GM21526 (cell line): ENCODE results near the gene SPINK14.

Source experiments
- ATAC-seq: cut with Tn5 transposase; IDR thresholded peaks from one replicate; pipeline ENCODE4 v1.9.1; 2021; ENCODE audit warnings: moderate library complexity; ENCODE audit not compliant: unreplicated experiment, low FRiP score

The SPINK14 gene

DNA sequence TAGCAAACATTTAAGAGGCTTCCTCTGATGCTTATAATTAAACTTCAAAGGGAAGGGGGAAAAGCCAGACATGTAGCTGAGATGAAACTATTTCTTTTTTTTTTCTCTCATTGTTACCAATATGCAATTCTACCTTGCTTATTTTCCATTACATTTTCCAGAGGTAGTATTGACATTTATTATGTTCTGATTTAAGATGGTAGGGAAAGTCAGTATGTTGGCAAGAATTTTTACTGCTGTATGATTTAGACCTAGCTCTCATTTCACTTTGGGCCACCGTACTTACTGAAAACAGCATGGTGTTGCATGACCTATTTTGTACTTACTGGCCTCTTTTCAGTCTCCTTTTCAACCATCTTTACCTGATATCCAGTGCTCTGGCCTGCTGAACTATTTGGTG lies 24.9 kb downstream of the SPINK14 start:
- no peak for ATAC-seq

DNA sequence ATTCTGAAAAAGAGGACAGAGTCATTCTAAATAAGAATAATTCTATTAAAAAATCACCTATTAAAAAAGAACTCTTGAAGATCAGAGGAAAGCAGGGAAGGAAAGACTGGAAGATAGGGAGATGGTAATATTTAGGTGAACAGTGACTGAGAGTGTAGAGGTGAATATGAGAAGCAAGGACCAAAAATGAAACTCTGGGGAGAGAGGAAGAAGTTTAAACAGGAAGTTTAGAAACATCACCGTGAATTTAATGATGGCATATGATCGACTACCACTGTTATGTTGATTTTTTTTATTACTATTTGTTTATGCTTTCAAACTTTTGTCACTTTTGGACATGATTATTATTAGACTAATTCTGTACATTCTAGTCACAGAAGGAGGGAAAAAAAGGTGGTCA lies 32.8 kb downstream of the SPINK14 start:
- no peak for ATAC-seq

DNA sequence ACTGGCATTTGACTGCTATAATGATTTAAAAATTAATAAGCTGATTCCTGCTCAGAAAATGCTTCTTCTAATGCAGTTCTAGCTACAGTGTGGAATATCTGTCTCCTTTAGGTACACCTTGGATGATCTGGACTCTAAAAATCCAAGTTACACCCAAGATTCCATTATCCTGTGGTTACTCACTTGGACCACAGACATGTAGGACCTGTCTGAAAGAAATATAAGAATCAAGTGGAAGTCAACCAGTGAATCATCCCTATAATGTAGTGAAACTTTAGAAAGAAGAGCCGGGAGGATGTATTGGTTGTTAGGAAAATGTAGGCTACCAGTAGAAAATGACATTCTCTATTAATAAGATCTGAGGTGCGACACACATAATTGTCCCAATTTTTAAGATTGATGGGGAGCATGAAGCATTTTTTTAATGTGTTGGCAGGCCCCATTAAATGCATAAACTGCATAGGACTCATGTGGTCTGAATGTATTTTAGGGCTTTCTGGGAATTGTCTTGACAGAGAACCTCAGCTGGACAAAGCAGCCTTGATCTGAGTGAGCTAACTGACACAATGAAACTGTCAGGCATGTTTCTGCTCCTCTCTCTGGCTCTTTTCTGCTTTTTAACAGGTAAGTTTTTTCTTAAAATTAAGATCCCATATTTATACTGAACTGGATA lies 34.3 kb downstream of the SPINK14 start, which contains the start of gene SPINK6:
TSS of gene SPINK6 (plus strand) at position 512 of the 673 bp plus-strand sequence. CDS start at position 567, 55 bp downstream.
- no peak for ATAC-seq

DNA sequence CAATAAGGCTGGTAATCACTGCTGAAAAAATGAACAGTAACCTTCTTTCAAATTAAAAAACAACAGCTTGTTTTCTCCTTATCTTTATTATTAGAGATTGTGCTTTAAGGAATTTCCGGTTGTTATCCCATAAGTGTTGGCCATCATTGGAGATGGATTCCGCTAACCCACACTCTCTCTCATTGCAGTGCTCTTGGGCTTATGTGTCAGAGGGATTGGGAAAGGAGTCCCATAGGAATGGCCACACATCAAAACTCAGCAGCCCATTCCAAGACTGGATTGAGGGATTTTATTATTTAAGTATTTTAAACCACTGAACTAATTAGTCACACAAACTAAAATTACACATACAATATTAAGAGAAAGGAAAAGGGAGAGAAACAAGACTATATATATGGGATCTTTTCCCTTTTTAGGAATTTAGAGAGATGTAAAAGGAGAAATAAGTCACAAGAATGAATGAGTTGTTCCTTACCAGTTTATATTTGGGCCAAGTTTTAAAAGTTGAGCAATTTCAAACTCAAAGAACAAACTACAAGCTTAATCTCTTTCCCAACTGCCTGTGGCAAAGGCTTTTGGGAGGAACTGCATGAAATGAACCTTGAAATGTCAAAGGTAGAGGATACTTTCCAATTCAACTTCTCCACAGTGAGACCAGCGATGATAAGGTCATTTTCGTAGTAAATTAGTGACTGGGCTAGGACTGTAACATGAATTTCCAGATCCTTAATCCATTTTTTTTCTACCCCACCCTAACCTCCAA lies 36.9 kb downstream of the SPINK14 start:
- no peak for ATAC-seq

DNA sequence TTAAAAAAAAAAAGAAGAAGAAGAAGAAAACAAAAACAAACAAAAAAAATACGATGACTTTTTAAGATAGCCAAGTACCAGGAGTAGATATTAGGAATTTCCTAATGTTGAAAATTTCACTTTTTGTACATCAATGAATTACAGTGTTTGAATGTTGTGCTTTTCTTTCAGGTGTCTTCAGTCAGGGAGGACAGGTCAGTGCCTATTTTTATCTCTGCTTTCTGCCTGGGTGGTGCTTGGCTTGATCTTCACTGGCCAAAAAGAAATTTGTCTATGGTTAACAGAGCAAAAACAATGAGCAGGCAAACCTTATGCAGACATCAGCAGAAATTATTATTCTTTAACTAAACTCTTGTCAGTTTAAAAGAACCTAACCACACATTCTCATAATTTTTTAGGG lies 37.5 kb downstream of the SPINK14 start:
- no peak for ATAC-seq

DNA sequence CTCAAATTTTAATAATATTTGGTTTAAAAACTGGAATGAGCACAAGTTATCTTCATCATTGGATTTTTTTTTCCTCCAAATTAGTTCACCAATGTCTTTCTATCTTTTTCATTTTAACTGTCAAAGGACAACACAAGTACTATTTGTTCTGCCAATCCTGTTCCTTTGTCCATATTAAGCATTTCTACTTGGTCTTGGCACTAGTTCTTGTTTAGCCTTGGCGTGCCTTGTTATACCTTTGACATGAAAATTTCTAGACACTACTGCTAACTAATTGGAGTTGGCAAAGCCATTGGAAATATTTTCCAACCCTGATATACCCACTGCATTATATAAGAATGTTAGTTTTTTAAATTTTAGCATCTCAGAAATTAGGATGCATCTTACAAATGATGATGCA lies 38.3 kb downstream of the SPINK14 start:
- ATAC-seq, result no peak

DNA sequence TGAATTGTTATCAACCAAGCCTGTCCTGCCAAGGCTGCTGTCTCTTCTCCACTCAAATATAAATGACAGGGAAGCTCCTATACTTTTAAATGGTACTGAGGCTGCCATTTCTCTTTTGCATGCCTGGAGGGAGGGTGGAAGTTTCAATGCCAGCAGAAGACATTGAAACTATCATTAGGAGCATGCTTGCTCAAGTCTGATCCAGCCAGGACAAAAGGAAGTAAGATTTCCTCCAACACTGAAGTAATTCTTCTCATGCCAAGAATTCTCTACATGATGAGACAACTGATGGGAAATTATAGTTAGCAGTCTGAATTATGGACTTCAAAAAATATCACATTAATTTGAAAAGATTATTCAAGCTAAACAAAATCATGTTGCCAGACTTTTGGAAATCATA lies 39.9 kb downstream of the SPINK14 start:
- no peak for ATAC-seq

DNA sequence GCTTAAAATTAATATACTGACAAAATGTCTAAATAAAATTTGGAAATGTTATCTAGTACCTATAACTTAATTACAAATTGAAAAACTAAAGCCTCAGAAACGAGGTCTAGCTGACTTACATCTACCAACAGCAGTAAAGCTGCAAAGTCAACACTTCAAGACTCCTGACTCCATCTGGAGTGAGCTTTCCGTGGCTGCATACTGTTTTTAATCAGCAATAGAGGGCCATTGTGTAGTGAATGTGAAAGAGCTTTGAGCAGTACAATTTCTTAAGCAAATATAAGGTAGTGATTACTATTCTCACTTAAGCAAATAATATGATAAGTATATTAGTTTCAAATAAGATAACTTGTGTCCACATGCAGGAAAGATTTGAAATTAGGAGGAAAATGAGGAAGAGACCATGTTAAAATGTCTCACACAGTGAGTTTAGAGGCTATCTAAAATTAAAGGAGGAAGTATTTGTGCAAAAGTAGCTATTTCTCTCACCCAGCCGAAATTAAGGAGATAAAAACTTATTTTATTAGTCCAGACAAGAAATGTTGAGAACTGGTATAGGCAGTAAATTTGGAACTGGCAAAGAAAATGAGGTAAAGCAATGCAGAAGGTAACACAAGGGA lies 40.9 kb downstream of the SPINK14 start:
- ATAC-seq, result no peak

DNA sequence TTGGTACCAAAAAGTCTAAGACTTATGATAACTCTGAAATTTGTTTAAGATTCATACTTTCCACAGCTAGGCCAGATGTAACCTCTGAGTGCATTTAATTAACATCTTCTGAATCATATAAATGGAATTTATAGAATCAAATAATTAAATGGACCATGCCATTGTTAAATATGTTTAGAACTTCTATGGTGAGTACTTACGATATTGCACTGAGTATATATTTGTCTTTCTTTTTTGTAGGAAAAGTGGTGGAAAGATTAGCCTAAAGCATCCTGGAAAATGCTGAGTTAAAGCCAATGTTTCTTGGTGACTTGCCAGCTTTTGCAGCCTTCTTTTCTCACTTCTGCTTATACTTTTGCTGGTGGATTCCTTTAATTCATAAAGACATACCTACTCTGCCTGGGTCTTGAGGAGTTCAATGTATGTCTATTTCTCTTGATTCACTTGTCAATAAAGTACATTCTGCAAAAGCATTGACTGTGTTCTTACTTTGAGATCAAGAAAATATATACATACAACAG lies 46.4 kb downstream of the SPINK14 start:
- no peak for ATAC-seq

DNA sequence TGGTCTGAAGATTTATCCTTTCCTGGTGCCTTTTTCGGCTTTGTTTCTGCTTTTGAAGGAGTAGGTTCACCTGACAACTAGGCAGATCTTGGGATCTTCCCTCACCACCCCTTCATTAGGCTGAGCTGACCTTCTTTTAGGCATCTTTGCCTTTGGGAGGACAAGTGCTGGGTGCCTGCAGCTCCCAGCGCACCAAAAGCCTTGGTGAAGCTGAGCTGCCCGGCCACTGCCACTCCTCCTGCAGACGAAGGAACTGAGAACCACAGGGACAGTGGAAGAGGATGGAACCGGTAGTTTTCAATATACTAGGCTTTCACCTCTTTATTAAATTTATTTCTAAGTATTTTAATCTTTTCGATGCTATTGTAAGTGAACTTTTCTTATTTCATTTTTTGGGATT lies 53.2 kb downstream of the SPINK14 start:
- ATAC-seq, result no peak

DNA sequence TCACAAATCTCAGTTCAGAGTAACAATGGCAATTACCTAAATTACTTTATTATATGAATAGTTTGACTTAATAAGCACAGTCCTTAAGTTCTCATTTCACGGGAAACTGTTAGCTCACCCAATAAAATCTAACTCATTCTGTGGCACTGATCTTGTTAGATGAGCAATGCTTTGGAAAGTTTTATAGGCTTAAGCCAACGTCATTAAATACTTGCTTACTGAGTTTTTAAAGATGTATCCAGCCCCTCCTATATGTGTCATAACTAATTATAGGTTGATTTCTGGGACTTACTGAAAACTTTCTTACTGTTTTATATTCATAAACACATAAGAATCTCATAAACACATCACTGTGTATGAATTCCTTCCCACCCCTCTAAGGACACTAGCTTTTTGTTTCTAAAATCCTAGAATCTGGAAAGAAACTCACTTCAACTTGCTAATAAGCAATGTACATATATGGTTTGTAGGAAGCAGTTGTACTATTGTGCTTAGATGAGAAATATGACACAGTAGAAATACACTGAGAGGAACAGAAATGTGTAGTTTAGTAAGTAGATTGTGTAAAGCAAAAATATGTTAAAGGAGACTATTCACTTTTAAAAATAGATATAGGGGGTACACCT lies 55.9 kb downstream of the SPINK14 start:
- ATAC-seq, result no peak
